Kidney capillary endothelial cell (primary cell): Measurements from ENCODE around the gene ASB8.
"Not testable (repeated sequence)": the region's sequence is repeated elsewhere in the genome, so short reads cannot be mapped to it uniquely, and the experiment has no call there.

Experiments
- DNase-seq: peaks from one replicate; pipeline ENCODE4 v3.0.0-alpha.2; 2018; ENCODE audit warnings: low spot score

Gene ASB8

GRCh38 chr12:48183091-48183875 lies 26.0 kb upstream of the ASB8 start, which contains the start of gene CCDC184:
Gene CCDC184 (plus strand): TSS chr12:48183644. CDS start chr12:48184123, 479 bp downstream.
- peak; percentile 58 for DNase-seq

- DNase-seq = no peak
Observed at GRCh38 chr12:48182631-48183030, 25.3 kb upstream of the ASB8 start.

GRCh38 chr12:48180857-48181495 lies 23.7 kb upstream of the ASB8 start:
- no peak for DNase-seq

- no peak for DNase-seq
Observed at GRCh38 chr12:48180424-48180823, 23.1 kb upstream of the ASB8 start.

GRCh38 chr12:48179466-48179865 lies 22.2 kb upstream of the ASB8 start:
- DNase-seq = no peak

- no peak for DNase-seq
Observed at GRCh38 chr12:48177982-48178381, 20.7 kb upstream of the ASB8 start.

GRCh38 chr12:48176417-48176751 lies 19.1 kb upstream of the ASB8 start:
- DNase-seq = no peak

- no peak for DNase-seq
Observed at GRCh38 chr12:48175613-48176416, 18.5 kb upstream of the ASB8 start.

- no peak for DNase-seq
Observed at GRCh38 chr12:48169011-48169410, 11.7 kb upstream of the ASB8 start.

- peak; percentile 56 for DNase-seq
Observed at GRCh38 chr12:48165089-48165981, 8.0 kb upstream of the ASB8 start.

- no peak for DNase-seq
Observed at GRCh38 chr12:48164451-48164850, 7.1 kb upstream of the ASB8 start.

- DNase-seq = no peak
Observed at GRCh38 chr12:48163150-48163747, 5.9 kb upstream of the ASB8 start.

- no peak for DNase-seq
Observed at GRCh38 chr12:48160807-48161206, 3.5 kb upstream of the ASB8 start.

GRCh38 chr12:48160046-48160445 lies 2.7 kb upstream of the ASB8 start:
- no peak for DNase-seq

GRCh38 chr12:48157889-48158370 lies 615 bp upstream of the ASB8 start:
- no peak for DNase-seq

GRCh38 chr12:48156652-48157017 lies 680 bp downstream of the ASB8 start:
- no peak for DNase-seq

- DNase-seq = not testable (repeated sequence)
Observed at GRCh38 chr12:48155786-48156185, 1.5 kb downstream of the ASB8 start.

- DNase-seq = no peak
Observed at GRCh38 chr12:48151103-48151771, 6.1 kb downstream of the ASB8 start.

- no peak for DNase-seq
Observed at GRCh38 chr12:48145981-48146380, 11.3 kb downstream of the ASB8 start.

- no peak for DNase-seq
Observed at GRCh38 chr12:48143898-48144297, 13.4 kb downstream of the ASB8 start.
